Activated B cell treated with CpG ODN at 0.5 μM for 24 hours (primary cell): ENCODE results near the gene CAMSAP1. TPM values are rescaled to one million over a fixed set of nuclear protein-coding genes. Genes with fewer than 3 reads are reported as not detected.

Experiments
- ATAC-seq: fragments of 200-7000 bp; cut with Tn5 transposase; one replicate; pipeline ENCODE4 v1.10.0; 2021; ENCODE audit warnings: low read depth, mild to moderate bottlenecking, moderate library complexity
- CTCF ChIA-PET: fragments of 350-600 bp; sonication (Branson Sonifier 250); formaldehyde crosslinking; loops from one replicate; lab custom pipeline; 2021; ENCODE audit warnings: antibody characterized with exemption; lab: Charles Lee
- POLR2A ChIA-PET: fragments of 350-600 bp; sonication (Branson Sonifier 250); formaldehyde crosslinking; loops from one replicate; lab custom pipeline; 2021; ENCODE audit warnings: antibody characterized with exemption; lab: Charles Lee
- DNase-seq: peaks from one replicate; pipeline ENCODE4 v3.0.0; 2022
- H3K27ac Mint-ChIP-seq: one replicate; pipeline ENCODE4 v1.8.0; 2020; ENCODE audit warnings: mixed read lengths
- H3K27me3 Mint-ChIP-seq: one replicate; pipeline ENCODE4 v1.8.0; 2021; ENCODE audit warnings: mixed read lengths
- H3K36me3 Mint-ChIP-seq: one replicate; pipeline ENCODE4 v1.8.0; 2021; ENCODE audit warnings: low read depth, mixed read lengths
- H3K4me1 Mint-ChIP-seq: one replicate; pipeline ENCODE4 v1.8.0; 2021; ENCODE audit warnings: mixed read lengths
- H3K4me3 Mint-ChIP-seq: one replicate; pipeline ENCODE4 v1.8.0; 2020; ENCODE audit warnings: mild to moderate bottlenecking, mixed read lengths
- H3K9me3 Mint-ChIP-seq: one replicate; pipeline ENCODE4 v1.8.0; 2020; ENCODE audit warnings: mixed read lengths
- intact Hi-C: fragments of 100-400 bp; cut with micrococcal nuclease; formaldehyde crosslinking; loops from one replicate; pipeline ENCODE4 v1.15.1; 2024
- total RNA-seq: library from RNA; stranded (reverse); gene quantifications from 2 replicates; pipeline ENCODE4 v1.2.3, GENCODE V29; 2022
- TF ChIP-seq, protein P1 (sequence below): fragments of 200-600 bp; IDR thresholded peaks from one replicate; pipeline ENCODE4 v1.8.0; 2022; ENCODE audit warnings: antibody characterized with exemption, mild to moderate bottlenecking

Gene CAMSAP1
- total RNA-seq, 1 donor from 2014 or later = 16.9 TPM

DNA sequence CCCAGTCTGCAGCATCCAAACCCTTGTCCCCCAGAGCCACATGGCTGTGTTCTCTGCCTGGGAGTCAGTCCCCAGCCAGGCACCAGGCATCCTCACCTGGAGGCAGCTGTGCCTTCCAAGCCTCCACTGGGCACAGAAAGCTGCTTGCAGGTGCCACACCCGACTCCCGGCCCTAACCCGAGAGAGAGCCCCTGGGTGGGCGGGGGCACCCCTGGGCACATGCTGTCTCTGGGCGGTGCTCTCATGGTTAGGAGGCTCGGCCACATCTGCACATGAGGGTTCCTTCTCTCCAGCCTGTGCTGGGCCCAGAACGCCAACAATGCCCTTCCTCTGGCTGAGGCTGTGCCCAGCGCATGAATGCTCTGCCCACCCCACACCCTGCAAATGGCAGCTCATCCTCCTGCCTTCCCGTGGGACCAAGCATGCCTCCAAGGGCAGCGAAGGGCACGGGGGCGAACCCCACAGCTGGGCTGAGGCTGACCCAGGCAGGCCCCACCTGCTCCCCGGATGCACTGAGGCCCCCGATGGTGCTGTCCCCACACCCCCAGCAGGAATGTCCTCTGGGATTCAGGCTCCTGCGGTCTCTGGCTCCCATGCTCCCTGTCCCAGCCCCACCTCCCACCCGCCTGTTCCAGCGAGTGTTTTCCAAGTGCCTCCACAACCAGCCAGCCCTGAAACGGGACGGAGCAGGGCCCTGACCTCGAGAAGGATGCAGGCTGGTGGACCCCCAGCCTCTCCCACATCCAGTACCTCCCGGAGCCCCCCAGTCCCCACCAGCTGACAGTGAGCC lies 22.5 kb upstream of the CAMSAP1 start:
- Mint-ChIP-seq H3K27me3 (no peaks in the 10 kb centered on the region), H3K9me3 (no peaks in the 10 kb centered on the region), H3K4me3 (no peak overlapping the region), H3K27ac (no peak overlapping the region), H3K4me1 (no peaks in the 10 kb centered on the region), H3K36me3 (peaks cover 34% of the 10 kb centered on the region)
- TF ChIP-seq, protein P1, sequence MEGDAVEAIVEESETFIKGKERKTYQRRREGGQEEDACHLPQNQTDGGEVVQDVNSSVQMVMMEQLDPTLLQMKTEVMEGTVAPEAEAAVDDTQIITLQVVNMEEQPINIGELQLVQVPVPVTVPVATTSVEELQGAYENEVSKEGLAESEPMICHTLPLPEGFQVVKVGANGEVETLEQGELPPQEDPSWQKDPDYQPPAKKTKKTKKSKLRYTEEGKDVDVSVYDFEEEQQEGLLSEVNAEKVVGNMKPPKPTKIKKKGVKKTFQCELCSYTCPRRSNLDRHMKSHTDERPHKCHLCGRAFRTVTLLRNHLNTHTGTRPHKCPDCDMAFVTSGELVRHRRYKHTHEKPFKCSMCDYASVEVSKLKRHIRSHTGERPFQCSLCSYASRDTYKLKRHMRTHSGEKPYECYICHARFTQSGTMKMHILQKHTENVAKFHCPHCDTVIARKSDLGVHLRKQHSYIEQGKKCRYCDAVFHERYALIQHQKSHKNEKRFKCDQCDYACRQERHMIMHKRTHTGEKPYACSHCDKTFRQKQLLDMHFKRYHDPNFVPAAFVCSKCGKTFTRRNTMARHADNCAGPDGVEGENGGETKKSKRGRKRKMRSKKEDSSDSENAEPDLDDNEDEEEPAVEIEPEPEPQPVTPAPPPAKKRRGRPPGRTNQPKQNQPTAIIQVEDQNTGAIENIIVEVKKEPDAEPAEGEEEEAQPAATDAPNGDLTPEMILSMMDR = no peak
- CTCF ChIA-PET = no interaction called here
- POLR2A ChIA-PET = no interaction called here
- ATAC-seq = no peak
- intact Hi-C loops = no loop called here
- DNase-seq = no peak

DNA sequence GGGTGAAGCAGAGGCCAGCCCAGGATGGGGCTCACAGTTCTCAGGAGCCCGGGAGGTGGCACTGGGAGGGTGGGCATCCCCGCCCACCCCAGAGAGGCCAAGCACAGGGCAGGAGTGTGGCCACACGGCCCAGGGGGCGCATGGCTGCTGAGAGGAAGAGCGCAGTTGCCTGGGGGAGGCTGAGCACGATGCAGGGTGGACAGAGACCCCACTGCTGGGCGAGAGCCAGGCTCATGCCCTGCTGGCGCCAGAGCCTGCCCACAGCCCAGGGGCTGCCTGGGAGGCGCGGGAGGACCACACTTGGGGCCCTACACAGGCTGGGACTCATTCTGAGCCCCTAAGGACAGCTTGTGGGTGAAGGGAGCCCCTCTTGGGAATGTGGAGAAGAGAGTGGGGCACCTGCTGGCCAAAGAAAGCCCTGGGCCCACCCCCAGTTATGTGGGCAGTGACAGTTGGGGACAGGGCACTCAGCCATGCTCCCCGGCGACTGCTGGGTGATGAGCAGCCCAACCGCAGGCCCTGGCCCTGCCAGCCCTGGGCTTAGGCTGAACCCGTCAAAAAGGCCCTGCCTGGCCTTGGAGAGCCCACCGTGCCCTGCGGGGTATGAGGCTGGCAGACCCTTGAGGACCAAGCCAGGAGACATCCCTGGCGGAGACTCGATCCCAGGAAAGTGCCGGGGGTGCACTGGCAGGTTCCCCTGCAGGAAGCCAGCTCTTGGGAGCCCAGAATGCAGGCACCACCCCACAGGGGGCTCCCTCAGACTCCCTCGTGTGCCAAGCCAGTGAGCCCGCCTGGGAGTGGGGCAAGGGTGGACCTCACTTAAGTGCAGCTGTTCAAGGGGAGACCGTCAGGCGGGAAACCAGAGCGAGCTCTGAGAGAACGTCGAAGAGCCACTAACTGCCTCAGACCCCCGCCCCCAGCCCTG lies 21.6 kb upstream of the CAMSAP1 start:
- TF ChIP-seq, protein P1 = no peak
- no peaks in the 10 kb centered on the region for H3K9me3 Mint-ChIP-seq
- ChIA-PET CTCF (no interaction called here), POLR2A (no interaction called here)
- H3K4me3 Mint-ChIP-seq = no peak overlapping the region
- no peak overlapping the region for H3K27ac Mint-ChIP-seq
- H3K27me3 Mint-ChIP-seq = no peaks in the 10 kb centered on the region
- intact Hi-C loops = no loop called here
- H3K4me1 Mint-ChIP-seq = no peaks in the 10 kb centered on the region
- no peak for ATAC-seq
- DNase-seq = no peak
- H3K36me3 Mint-ChIP-seq = peaks cover 37% of the 10 kb centered on the region

DNA sequence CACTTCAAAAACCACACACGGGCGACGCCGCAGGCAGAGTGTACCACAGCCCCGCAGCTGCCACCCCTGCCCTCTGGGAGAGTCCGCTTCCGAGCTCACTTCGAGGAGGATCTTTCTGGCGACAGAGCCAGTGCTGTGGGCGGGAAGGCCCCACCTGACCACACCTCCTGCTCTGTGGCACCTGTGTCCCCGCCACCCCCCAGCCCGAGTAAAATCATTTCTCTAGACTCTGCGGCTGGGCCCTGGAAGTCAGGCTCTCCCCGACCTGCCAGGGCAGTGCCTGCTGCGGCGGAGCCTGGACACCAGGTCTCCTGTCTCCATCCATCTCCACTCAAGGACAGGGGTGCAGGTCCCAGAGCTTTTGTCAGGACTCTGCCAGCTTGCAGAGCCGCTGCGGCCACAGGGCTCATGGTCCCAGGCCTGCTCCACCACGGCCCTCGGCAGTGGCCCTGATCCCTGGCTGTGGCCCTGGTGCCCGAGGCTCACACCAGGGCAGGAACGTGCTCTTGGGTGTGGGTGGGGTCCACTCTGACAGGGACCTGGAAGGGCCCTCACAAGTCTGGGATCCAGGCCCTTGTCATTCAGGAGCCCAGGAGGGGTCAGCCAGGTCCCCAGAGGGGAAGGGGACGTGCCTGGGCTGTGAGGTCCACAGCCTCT lies 20.9 kb upstream of the CAMSAP1 start:
- Mint-ChIP-seq H3K36me3 (peaks cover 31% of the 10 kb centered on the region), H3K27ac (no peak overlapping the region), H3K4me3 (no peak overlapping the region), H3K9me3 (no peaks in the 10 kb centered on the region), H3K27me3 (no peaks in the 10 kb centered on the region), H3K4me1 (no peaks in the 10 kb centered on the region)
- no peak for ATAC-seq
- no peak for DNase-seq
- intact Hi-C loops = no loop called here
- CTCF ChIA-PET = no interaction called here
- TF ChIP-seq, protein P1 = no peak
- POLR2A ChIA-PET = no interaction called here

DNA sequence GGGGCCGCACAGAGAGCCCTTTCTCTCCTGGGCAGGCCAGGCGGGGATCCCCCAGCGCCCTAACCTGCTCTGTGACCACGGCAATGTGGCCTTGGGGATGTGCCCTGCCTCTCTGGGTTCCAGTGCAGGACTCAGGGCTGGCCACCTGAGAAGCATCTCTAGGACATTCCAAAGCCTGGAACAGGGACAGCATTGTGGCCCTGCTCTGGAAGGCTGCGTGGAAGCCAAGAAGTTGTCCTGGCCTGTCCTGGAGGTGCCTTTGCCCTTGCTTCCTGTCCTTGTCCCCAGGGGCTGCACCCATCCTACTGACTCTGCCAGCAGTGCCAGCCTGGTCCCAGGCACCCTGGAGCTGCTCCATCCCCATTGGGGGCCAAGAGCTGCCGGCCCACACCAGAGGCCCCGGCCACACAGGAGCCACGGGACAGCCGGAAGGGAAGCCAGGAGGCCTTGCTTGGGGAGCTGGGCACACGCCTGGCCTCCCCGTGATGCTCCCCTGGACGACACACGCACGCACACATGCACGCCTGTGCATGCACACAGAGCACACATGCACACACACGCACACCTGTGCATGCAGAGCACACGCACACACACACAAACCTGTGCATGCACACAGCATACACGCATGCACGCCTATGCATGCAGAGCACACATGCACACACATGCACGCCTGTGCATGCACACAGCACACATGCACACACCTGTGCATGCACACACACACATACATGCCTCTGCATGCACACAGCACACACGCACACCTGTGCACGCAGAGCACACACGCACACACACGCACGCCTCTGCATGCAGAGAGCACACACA lies 20.1 kb upstream of the CAMSAP1 start:
- TF ChIP-seq, protein P1 = no peak
- Mint-ChIP-seq H3K27me3 (no peaks in the 10 kb centered on the region), H3K27ac (no peak overlapping the region), H3K9me3 (no peaks in the 10 kb centered on the region), H3K4me3 (no peak overlapping the region), H3K36me3 (peaks cover 24% of the 10 kb centered on the region), H3K4me1 (no peaks in the 10 kb centered on the region)
- ChIA-PET POLR2A (no interaction called here), CTCF (no interaction called here)
- DNase-seq (no peak), ATAC-seq (no peak)
- intact Hi-C loops = no loop called here
